Upper lobe of right lung (tissue), 1 donor: ENCODE data around the gene DOCK10. TPM values are rescaled to one million over a fixed set of nuclear protein-coding genes. Genes with fewer than 3 reads are reported as not detected.

ENCODE experiments used
- ATAC-seq: fragments of 200-7000 bp; cut with Tn5 transposase; one replicate; pipeline ENCODE4 v1.9.1; 2020; ENCODE audit warnings: mild to moderate bottlenecking, moderate library complexity
- DNase-seq: peaks from one replicate; pipeline ENCODE4 v3.0.0-alpha.2; 2020
- H3K27ac ChIP-seq: fragments of 200-600 bp; one replicate; pipeline ENCODE4 v1.8.0; 2022
- H3K27me3 ChIP-seq: fragments of 200-600 bp; one replicate; pipeline ENCODE4 v1.8.0; 2022; ENCODE audit warnings: mild to moderate bottlenecking
- H3K36me3 ChIP-seq: fragments of 200-600 bp; one replicate; pipeline ENCODE4 v1.8.0; 2022
- H3K4me1 ChIP-seq: fragments of 200-600 bp; one replicate; pipeline ENCODE4 v1.8.0; 2022
- H3K4me3 ChIP-seq: fragments of 200-600 bp; one replicate; pipeline ENCODE4 v1.8.0; 2022; ENCODE audit warnings: mild to moderate bottlenecking
- H3K9me3 ChIP-seq: fragments of 200-600 bp; one replicate; pipeline ENCODE4 v1.8.0; 2022
- CTCF ChIP-seq: fragments of 200-600 bp; IDR thresholded peaks from one replicate; pipeline ENCODE4 v1.8.0; 2022; ENCODE audit warnings: antibody characterized with exemption
- intact Hi-C: fragments of 100-400 bp; cut with DNase I; formaldehyde crosslinking; loops from one replicate; pipeline ENCODE4 v1.11.0; 2022
- total RNA-seq: library from RNA; stranded (reverse); fragmentation: NEBNext Ultra II Directional; extraction: Animal tissue kit (Norgen Biotek cat#: 25700); gene quantifications from one replicate; pipeline ENCODE4 v1.2.1, GENCODE V29; 2021
- donor health status: DM: no; HTN: yes; CAD: no; lungs with severe emphysema.

DOCK10 gene
- total RNA-seq, 1 donor from 2014 or later, result 35.8 TPM

- Histone ChIP-seq H3K27me3 (no peaks in the 10 kb centered on the region), H3K4me3 (no peak overlapping the region), H3K9me3 (no peaks in the 10 kb centered on the region), H3K36me3 (peaks cover 7% of the 10 kb centered on the region), H3K27ac (no peak overlapping the region), H3K4me1 (peaks cover 7% of the 10 kb centered on the region)
- intact Hi-C loops, result no loop called here
- no peak for ATAC-seq
- TF ChIP-seq CTCF, result no peak
- DNase-seq, result no peak
These were observed 159.7 kb downstream of the DOCK10 start for GRCh38 chr2:224882291-224883171.

GRCh38 chr2:224881846-224882245 is 160.4 kb downstream of the DOCK10 start:
- Histone ChIP-seq H3K9me3 (no peaks in the 10 kb centered on the region), H3K27ac (no peak overlapping the region), H3K4me3 (no peak overlapping the region), H3K27me3 (no peaks in the 10 kb centered on the region), H3K36me3 (peaks cover 7% of the 10 kb centered on the region), H3K4me1 (peaks cover 7% of the 10 kb centered on the region)
- TF ChIP-seq CTCF, result no peak
- ATAC-seq, result no peak
- DNase-seq, result no peak
- intact Hi-C loops, result no loop called here

- H3K4me3 ChIP-seq, result no peak overlapping the region
- no peaks in the 10 kb centered on the region for H3K36me3 ChIP-seq
- H3K4me1 ChIP-seq, result no peaks in the 10 kb centered on the region
- ATAC-seq, result no peak
- intact Hi-C loops, result no loop called here
- TF ChIP-seq CTCF, result no peak
- H3K27ac ChIP-seq, result no peak overlapping the region
- H3K9me3 ChIP-seq, result no peaks in the 10 kb centered on the region
- no peaks in the 10 kb centered on the region for H3K27me3 ChIP-seq
- no peak for DNase-seq
These were observed 165.7 kb downstream of the DOCK10 start for GRCh38 chr2:224876522-224876921.

- DNase-seq, result no peak
- Histone ChIP-seq H3K9me3 (no peaks in the 10 kb centered on the region), H3K36me3 (no peaks in the 10 kb centered on the region), H3K4me1 (no peaks in the 10 kb centered on the region), H3K4me3 (no peak overlapping the region), H3K27ac (no peak overlapping the region), H3K27me3 (no peaks in the 10 kb centered on the region)
- no peak for TF ChIP-seq CTCF
- ATAC-seq, result no peak
- intact Hi-C loops, result no loop called here
These were observed 166.4 kb downstream of the DOCK10 start for GRCh38 chr2:224875841-224876240.

GRCh38 chr2:224875153-224875552 is 167.1 kb downstream of the DOCK10 start:
- H3K4me3 ChIP-seq, result no peak overlapping the region
- H3K36me3 ChIP-seq, result no peaks in the 10 kb centered on the region
- no peak for TF ChIP-seq CTCF
- no peaks in the 10 kb centered on the region for H3K27me3 ChIP-seq
- no peak for ATAC-seq
- H3K9me3 ChIP-seq, result no peaks in the 10 kb centered on the region
- no peak overlapping the region for H3K27ac ChIP-seq
- no peaks in the 10 kb centered on the region for H3K4me1 ChIP-seq
- intact Hi-C loops, result no loop called here
- DNase-seq, result no peak
